ENCODE results near the gene RIC1. TPM values are rescaled to one million over a fixed set of nuclear protein-coding genes. Genes with fewer than 3 reads are reported as not detected.
"Not testable (repeated sequence)": the region's sequence is repeated elsewhere in the genome, so short reads cannot be mapped to it uniquely, and the experiment has no call there.

RIC1 gene
- total and polyA plus RNA-seq, 2 donors (not counting 1 experiment from before 2014, with no cell fraction given): 38.9 to 43.1 TPM

- H3K79me2 ChIP-seq (ENCODE audit: control insufficient read depth, insufficient read depth, low read length): peaks cover 91% of the 10 kb centered on the region
- no peak for DNase-seq (ENCODE audit: low read depth in 2 of 2)
- H4K20me1 ChIP-seq (ENCODE audit: control insufficient read depth, extremely low read depth, insufficient read depth, low read length): no peaks in the 10 kb centered on the region
- no peak overlapping the region for H2AFZ ChIP-seq (ENCODE audit: low read length)
- no peaks in the 10 kb centered on the region for H3K4me1 ChIP-seq (ENCODE audit: control insufficient read depth, extremely low read depth, insufficient read depth, low read length)
- no peak overlapping the region for H3K4me3 ChIP-seq (replicated peaks in 1 of 4; ENCODE audit: control extremely low read depth in 1 of 4, insufficient read depth in 1 of 4, low read depth in 3 of 4, low read length in 4 of 4)
- H3K4me2 ChIP-seq (ENCODE audit: extremely low read depth, insufficient read depth, low read length): no peak overlapping the region
- no peak for TF ChIP-seq EZH2 (IDR thresholded peaks at IDR 0.05; ENCODE audit: low read length, missing control alignments)
- TF ChIP-seq CTCF (conservative IDR thresholded peaks at IDR 0.05 in 1 of 2, IDR thresholded peaks at IDR 0.05 in 1 of 2; ENCODE audit: low read depth in 1 of 2, low read length in 2 of 2): no peak
- no peaks in the 10 kb centered on the region for H3K9me3 ChIP-seq (ENCODE audit: control insufficient read depth, insufficient read depth, low read depth, low read length)
- H3K36me3 ChIP-seq (ENCODE audit: control insufficient read depth, insufficient read depth, low read length): no peaks in the 10 kb centered on the region
- H3K27me3 ChIP-seq (ENCODE audit: control insufficient read depth, insufficient read depth, low read length): no peaks in the 10 kb centered on the region
- H3K9ac ChIP-seq (ENCODE audit: insufficient read depth, low read length): no peak overlapping the region
- H3K27ac ChIP-seq (ENCODE audit: insufficient read depth, low read length): no peak overlapping the region
These were observed 21.6 kb downstream of the RIC1 start for GRCh38 chr9:5650356-5651105.

- Histone ChIP-seq H3K9me3 (ENCODE audit: control insufficient read depth, insufficient read depth, low read depth, low read length) (no peaks in the 10 kb centered on the region), H3K4me2 (ENCODE audit: extremely low read depth, insufficient read depth, low read length) (no peak overlapping the region), H3K27ac (ENCODE audit: insufficient read depth, low read length) (no peak overlapping the region), H2AFZ (ENCODE audit: low read length) (no peak overlapping the region), H3K4me1 (ENCODE audit: control insufficient read depth, extremely low read depth, insufficient read depth, low read length) (no peaks in the 10 kb centered on the region), H3K4me3 (replicated peaks in 1 of 4; ENCODE audit: control extremely low read depth in 1 of 4, insufficient read depth in 1 of 4, low read depth in 3 of 4, low read length in 4 of 4) (no peak overlapping the region), H3K27me3 (ENCODE audit: control insufficient read depth, insufficient read depth, low read length) (no peaks in the 10 kb centered on the region), H4K20me1 (ENCODE audit: control insufficient read depth, extremely low read depth, insufficient read depth, low read length) (no peaks in the 10 kb centered on the region), H3K36me3 (ENCODE audit: control insufficient read depth, insufficient read depth, low read length) (no peaks in the 10 kb centered on the region), H3K9ac (ENCODE audit: insufficient read depth, low read length) (no peak overlapping the region), H3K79me2 (ENCODE audit: control insufficient read depth, insufficient read depth, low read length) (peaks cover 87% of the 10 kb centered on the region)
- DNase-seq (ENCODE audit: low read depth in 2 of 2): peak in 1 of 2 donors; percentile 72
- TF ChIP-seq EZH2 (IDR thresholded peaks at IDR 0.05; ENCODE audit: low read length, missing control alignments) (no peak), CTCF (conservative IDR thresholded peaks at IDR 0.05 in 1 of 2, IDR thresholded peaks at IDR 0.05 in 1 of 2; ENCODE audit: low read depth in 1 of 2, low read length in 2 of 2) (no peak)
These were observed 22.3 kb downstream of the RIC1 start for GRCh38 chr9:5651246-5651645.

- TF ChIP-seq CTCF (conservative IDR thresholded peaks at IDR 0.05 in 1 of 2, IDR thresholded peaks at IDR 0.05 in 1 of 2; ENCODE audit: low read depth in 1 of 2, low read length in 2 of 2) (no peak), EZH2 (IDR thresholded peaks at IDR 0.05; ENCODE audit: low read length, missing control alignments) (no peak)
- Histone ChIP-seq H3K79me2 (ENCODE audit: control insufficient read depth, insufficient read depth, low read length) (peaks cover 78% of the 10 kb centered on the region), H3K9ac (ENCODE audit: insufficient read depth, low read length) (no peak overlapping the region), H2AFZ (ENCODE audit: low read length) (no peak overlapping the region), H3K36me3 (ENCODE audit: control insufficient read depth, insufficient read depth, low read length) (no peaks in the 10 kb centered on the region), H3K27ac (ENCODE audit: insufficient read depth, low read length) (no peak overlapping the region), H3K4me1 (ENCODE audit: control insufficient read depth, extremely low read depth, insufficient read depth, low read length) (no peaks in the 10 kb centered on the region), H3K4me3 (replicated peaks in 1 of 4; ENCODE audit: control extremely low read depth in 1 of 4, insufficient read depth in 1 of 4, low read depth in 3 of 4, low read length in 4 of 4) (no peak overlapping the region), H3K27me3 (ENCODE audit: control insufficient read depth, insufficient read depth, low read length) (no peaks in the 10 kb centered on the region), H3K4me2 (ENCODE audit: extremely low read depth, insufficient read depth, low read length) (no peak overlapping the region), H3K9me3 (ENCODE audit: control insufficient read depth, insufficient read depth, low read depth, low read length) (no peaks in the 10 kb centered on the region), H4K20me1 (ENCODE audit: control insufficient read depth, extremely low read depth, insufficient read depth, low read length) (no peaks in the 10 kb centered on the region)
- peak in 1 of 2 donors; percentile 18 for DNase-seq (ENCODE audit: low read depth in 2 of 2)
These were observed 23.9 kb downstream of the RIC1 start for GRCh38 chr9:5652821-5653220.

GRCh38 chr9:5662804-5663203 lies 33.9 kb downstream of the RIC1 start:
- not testable (repeated sequence) for H3K4me2 ChIP-seq (ENCODE audit: extremely low read depth, insufficient read depth, low read length); DNase-seq (ENCODE audit: low read depth in 2 of 2); H3K9ac ChIP-seq (ENCODE audit: insufficient read depth, low read length); H4K20me1 ChIP-seq (ENCODE audit: control insufficient read depth, extremely low read depth, insufficient read depth, low read length); H2AFZ ChIP-seq (ENCODE audit: low read length); H3K4me3 ChIP-seq (replicated peaks in 1 of 4; ENCODE audit: control extremely low read depth in 1 of 4, insufficient read depth in 1 of 4, low read depth in 3 of 4, low read length in 4 of 4); H3K4me1 ChIP-seq (ENCODE audit: control insufficient read depth, extremely low read depth, insufficient read depth, low read length); H3K27me3 ChIP-seq (ENCODE audit: control insufficient read depth, insufficient read depth, low read length); H3K27ac ChIP-seq (ENCODE audit: insufficient read depth, low read length); H3K9me3 ChIP-seq (ENCODE audit: control insufficient read depth, insufficient read depth, low read depth, low read length); H3K36me3 ChIP-seq (ENCODE audit: control insufficient read depth, insufficient read depth, low read length)
- peaks cover 45% of the 10 kb centered on the region for H3K79me2 ChIP-seq (ENCODE audit: control insufficient read depth, insufficient read depth, low read length)
